Dedifferentiated amniotic fluid mesenchymal stem cell (primary cell): Measurements from ENCODE around the gene ROBO1.

ENCODE experiments used
- DNase-seq: peaks from one replicate; pipeline ENCODE4 v3.0.0-alpha.2; 2016; ENCODE audit errors: extremely low spot score

Gene ROBO1

DNA sequence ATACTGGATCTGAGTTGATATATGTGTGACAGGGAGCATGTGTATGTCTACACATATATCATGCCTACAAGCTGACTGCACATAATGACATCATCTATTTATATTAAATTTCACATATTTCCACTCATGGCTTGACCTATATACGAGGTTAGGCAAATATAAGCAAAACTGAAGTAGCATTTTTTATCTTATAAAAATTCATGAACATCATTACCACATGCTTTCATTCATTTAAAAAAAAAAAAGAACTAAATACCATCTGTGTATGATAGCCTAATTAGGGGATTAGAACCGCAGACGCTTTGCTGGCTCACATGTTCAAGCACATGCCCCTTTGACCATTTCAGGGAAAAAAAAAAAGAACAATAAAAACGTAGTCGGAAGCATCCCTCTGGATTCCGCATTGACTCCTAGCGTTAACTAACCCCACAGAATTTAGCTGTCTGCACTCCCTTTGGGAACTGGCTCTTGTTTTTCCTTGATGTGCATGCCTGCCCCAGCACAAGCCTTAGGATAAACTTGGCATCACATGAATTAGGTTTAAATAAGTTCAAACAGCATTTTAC, 888.4 kb downstream of the ROBO1 start:
- no peak for DNase-seq

DNA sequence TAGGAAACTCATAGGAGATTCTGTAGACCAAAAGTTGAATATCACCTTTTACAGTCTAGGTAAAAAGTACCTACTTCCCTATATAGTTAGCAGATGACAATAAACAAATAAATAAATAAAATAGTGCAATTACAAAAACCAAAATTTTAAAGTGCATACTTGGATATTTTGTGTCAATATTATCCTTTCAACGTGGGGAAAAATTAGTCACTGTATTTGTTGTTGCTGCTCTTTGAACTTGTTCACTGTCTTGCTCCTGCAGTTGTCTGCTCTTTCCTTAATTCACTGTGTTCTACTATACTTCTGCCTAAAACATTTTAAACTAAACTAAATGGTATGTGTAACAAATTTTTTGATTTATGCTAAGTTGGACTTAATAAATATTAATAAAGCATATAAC, 889.0 kb downstream of the ROBO1 start:
- DNase-seq = no peak

DNA sequence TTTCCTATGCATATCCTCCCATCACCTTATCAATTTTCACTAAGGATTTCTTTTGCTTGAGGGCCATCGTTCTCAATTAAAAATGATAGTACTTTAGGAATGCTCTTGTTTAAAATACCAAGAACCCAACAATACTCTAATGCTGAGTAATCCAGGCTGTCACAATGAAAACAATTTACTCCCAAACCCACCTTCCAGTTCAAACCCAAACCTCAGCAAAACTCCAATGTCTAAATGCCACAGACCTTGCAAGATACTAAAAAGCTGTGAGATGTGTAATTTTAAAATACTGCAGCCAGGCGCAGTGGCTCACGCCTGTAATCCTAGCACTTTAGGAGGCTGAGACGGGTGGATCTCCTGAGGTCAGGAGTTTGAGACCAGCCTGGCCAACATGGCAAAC, 889.8 kb downstream of the ROBO1 start:
- DNase-seq = no peak

DNA sequence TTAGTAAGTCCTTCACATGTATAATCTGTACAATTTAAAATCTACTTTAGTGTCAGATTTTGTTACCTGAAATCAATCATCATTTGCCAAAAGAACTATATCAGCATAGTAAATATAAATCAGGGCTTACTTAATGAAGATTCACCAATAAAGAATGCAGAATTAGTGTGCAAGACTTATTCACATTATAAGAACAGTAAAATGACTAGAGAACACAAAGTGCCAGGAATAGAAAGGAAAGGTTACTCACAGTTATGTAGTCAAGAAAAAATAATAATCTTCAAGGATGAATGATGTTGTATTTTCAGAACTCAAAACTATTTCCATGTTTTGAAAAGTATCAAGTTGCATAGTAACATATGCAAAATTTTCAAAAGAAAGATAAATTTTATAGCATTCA, 891.9 kb downstream of the ROBO1 start:
- no peak for DNase-seq

DNA sequence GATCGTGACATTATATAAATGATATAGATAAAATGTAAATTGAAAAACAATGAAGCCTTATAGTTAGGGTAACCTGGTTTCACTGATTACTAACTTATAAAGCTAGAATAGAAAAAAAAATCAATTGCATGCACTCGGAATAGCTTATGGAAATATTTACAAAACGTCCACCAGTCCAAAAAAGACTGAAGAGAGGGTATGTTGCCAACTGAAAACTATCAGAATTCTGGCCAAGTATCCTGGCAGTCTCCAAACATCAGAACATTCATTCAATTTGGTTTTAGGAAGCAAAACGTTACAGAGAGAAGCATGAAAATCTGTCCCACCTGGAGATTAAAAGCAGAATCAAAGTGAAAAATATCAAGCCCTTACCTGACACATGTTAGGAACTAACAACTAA, 892.4 kb downstream of the ROBO1 start:
- no peak for DNase-seq

DNA sequence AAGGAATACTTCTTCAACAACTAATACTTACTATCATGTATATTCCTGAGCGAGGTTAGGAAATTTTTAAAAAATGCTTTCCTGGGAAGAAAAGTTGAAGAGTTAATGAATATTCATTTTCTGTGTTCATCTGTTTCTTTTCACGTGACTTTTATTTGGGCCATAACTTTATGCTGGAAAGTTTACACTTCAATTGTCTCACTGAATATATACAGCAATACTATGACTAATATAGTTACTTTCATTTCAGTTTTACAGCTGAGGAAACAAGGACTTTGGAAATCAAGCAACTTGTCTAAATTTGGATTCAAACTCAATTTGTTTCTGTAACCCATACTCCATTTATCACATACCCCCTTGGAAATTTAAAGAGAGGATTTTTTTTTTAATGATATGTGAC, 894.2 kb downstream of the ROBO1 start:
- DNase-seq = peak; percentile 38

DNA sequence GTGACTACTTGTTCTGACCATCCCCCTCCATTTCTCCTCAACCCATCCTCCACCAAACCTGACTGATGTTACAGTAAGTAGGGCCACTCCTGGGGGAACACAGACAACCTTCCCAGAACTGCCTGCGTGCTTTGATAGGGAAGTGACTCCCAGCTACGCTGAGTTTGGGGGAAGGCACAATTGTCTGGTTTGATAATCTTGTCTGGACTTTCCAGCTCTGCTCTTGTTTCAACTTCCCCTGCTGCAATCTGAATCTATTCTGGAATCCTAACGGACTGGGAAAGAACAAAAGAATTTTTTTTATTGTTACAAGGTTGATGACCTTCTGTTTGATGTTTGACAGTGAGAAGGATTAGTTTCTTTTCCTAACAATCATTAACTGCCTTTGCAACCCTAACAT, 895.6 kb downstream of the ROBO1 start:
- no peak for DNase-seq

DNA sequence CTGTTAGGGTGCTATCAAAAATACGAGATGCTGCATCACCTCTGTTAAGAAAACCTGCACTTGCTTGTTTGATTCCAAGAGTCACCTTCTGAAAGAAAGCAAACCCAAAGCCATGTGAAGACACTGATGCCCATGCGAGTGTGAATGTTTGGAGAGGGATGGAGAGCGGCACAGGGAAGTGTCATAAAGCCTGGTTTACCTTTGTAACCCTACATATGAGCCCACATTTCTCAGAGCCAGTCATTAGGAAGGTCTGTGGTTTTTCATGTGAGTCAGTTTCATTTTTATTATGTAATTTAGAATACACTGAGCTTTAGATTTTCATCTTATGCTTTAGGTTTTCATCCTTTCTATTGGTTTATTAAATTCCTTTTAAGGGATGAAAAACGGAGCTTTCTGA, 896.8 kb downstream of the ROBO1 start:
- DNase-seq = no peak

DNA sequence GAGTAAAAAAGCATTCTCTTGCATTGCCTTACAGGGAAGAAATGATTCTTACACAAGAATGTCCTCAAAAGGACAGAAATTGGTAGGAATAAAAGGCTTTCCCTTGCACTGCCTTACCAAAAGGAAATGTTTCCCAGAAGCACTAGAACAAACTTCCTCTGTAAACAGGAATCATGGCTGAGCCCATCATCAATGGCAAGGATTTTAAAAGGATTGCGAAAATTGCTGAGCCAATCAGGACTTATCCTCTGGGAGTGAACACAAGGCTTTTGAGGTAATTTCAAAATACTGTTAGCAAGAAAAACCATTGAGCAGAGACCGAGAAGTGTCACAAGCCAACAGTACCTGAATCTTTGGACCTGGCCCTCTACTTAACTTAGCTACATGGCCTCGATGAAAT, 897.3 kb downstream of the ROBO1 start:
- DNase-seq = no peak

DNA sequence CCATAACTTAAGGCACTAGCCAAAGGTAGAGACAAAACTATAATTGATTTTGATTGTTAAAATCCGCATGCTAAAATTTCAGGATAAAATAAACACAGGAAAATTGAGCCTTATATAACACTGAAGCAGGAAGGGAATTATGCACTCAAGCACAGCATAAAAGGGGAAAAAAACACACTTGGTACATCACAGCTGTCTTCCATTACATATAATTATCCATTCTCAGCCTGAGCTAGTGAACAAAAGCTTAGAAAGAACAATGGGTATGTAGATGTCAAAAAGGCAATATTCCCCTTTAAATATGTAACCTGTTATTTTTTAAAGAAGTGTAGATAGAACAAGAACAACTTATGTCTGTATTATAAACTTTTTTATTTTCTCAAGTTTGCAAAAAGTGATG, 899.2 kb downstream of the ROBO1 start:
- no peak for DNase-seq

DNA sequence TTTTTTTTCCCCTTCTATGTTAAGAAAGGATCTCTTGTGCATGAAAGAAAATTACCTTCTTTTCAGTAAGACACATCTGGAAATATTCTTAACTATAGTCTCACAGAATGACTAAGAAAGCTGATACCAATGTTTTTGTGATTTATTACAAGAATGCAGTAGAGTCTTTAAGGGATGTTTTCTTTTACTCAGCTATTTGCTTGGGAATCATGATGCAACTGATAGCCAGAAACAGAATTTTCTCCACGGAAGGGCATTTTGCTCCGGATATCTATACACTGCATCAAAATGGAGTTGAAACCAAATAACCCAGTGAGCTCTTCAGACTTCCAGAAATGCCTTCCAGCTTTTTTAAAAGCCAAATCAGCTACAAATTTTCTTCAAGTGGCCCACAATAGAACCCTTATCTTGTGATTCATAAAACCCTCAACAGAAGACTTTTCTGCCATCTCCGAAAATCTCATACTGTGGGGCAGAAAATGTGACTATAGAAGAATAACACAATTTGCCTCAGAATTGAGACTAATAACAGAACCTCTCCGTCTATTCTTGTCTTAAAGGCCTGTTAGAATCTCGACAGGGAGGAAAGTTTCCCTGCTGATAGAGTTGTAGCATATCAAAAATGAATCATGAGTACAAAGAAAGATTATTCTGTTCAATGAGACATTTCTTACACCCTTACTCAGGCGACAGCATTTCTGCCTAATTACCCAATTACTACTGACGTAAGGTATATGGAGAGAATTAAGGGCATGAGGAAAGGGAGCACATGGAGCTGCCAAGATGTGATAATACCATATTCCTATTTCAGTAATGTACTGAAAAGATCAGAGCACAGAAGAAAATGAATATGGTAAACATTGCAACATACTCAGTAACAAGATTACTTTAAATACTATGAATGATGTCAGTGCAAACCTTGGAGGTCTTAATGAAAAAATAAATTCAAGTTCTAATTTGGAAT, 900.1 kb downstream of the ROBO1 start:
- peak; percentile 82 for DNase-seq

DNA sequence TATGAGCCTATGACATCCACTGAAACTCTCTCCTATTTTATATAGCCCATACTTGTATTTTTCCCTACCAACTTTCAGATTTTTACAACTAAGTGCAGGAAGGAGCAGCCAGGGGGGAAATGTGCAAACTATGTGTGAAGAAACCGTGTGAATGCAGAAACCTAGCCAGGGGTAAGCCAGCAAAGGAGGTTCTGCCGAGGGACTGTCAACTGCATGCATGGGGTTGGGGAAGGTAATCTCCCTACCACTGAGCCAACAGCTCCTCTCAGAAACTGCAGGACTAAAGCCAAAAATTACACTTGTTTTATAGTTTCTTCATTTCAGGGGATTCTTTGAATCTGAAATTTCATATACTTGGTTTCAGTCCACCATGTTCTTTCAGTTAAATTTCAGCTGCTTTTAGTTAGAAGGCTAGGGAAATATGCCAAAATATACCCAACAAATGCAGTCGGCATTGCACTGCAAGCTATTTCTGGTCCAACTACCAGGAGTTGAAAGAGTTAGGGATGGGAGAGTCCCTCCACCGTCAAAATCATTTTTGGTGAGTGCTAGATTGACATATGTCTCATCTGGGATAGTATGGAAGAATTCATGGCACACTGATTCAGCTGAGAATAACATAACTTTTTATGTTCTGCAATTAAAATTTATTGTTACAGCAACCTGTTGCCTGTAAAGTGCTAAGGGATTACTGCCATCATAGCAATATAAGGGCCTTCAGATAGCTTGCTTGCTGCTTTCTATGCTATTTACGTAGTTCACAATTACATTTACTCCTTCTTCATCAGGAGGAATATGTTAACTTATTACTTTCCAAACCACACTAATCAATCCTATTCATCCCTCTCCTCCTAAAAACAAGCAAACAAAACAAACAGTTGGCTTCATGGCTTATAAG, 904.2 kb downstream of the ROBO1 start:
- DNase-seq = no peak

DNA sequence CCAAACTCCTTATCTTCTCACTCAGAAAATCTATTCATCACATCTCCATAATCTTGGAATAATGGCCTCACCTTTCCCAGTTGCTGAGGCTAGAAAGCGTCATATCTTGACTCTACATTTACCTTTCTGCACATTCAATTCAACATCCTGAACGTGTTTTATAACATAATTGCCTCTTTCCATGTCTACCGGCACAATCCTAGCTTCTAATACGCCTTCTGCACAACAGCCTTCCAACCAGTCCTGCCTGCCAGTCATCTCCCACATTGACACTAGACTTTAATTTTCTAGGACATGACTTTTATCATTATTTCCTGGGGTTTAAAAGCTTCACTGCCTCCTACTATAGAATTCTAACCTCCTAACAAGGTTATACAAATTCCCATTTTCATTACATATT, 906.6 kb downstream of the ROBO1 start:
- no peak for DNase-seq

DNA sequence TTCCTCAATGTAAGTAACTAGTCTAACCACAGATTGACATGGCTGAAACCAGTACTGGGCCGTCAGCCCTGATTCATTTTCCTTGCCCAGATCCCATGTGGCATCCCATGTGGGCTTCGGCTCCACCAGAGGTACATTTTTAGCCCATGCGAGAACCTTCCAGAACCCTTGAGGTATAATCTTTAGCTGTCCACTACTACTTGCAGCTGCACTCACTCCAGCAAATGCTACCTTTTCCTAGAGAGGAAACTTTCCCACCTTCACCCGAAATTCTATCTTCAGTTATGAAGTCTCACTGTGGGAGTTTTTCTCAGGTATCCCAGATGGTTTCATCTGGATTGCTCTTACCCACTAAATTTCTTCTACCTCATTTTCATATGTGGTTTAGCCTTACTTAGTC, 907.2 kb downstream of the ROBO1 start:
- DNase-seq = no peak

DNA sequence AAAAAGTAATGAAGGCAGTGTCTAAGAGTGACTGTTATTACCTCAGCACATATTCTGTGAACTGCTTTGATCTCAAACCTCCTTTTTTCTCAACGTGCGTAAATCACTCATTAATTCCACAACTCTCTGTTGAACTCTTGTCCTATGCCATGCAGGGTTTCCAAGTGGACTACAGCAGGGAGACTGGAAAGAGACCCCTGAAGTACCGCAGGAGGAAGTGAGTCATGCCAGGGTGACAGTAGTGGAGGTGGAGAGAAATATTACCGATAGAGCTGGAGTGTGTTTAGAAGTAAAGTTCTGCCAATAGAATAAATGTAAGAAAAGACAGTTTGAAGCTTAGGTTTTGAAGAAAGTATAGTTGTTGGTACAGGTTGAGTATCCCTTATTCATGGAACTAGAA, 908.9 kb downstream of the ROBO1 start:
- no peak for DNase-seq

DNA sequence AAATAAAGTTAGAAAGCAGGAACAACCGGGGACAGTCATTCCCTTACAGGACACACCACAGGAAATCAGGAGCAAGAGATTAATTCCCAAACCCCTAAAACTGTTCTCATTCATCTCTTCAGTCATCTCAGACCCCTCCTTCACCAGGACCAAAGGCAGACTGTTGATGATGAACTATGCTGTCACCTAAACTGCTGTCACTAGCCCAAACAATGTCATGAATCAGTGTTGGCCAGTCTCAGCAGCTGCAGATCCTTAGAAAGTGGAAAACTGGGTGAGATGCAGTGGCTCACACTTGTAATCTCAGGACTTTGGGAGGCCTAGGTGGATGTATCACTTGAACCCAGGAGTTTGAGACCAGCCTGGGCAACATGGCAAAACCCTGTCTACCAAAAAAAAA, 909.6 kb downstream of the ROBO1 start:
- DNase-seq = no peak

DNA sequence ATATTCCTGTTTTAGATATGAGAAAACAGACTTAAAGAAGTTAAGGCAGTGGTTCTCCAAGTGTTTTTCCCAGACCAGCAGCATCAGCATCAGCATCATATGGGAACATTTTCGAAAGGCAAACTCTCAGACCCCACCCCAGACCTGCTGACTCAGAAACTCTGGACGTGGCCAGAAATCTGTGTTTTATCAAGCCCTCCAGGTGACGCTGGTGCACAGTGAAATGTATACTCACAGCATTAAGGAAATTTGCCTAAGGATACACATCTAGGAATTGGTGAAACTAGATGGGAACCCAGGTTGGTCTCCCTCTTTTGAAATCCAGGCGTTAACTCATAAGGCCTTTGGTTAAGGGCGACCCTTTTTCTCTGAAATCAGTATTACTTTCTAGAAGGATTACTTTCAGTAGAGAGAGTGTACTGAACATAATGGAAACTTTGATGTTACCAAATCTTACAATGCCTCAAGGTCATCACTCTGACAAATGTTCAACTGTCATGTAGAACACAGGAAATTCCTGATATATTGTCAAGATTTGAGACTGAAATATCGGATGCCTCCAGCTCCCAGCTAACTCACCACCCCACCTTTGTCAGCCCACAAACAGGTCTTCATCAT, 910.2 kb downstream of the ROBO1 start:
- no peak for DNase-seq

DNA sequence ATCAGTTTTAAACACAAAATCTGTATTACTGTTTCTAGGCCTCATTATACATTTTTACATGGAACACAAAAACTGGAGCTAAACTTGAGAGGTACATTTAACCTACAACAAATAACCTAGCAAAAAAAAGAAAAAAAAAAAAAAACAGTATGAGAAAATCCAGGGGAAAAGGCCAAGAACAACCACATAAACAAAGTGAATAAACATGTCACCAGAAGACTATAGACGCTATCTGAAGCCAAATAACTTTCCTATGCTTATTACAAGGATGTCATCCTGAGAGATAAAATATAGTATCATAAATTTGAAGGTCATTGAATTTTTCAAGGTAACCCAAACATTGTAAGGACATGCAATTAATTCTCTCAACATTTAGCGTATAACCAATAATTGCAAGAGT, 911.6 kb downstream of the ROBO1 start:
- no peak for DNase-seq

DNA sequence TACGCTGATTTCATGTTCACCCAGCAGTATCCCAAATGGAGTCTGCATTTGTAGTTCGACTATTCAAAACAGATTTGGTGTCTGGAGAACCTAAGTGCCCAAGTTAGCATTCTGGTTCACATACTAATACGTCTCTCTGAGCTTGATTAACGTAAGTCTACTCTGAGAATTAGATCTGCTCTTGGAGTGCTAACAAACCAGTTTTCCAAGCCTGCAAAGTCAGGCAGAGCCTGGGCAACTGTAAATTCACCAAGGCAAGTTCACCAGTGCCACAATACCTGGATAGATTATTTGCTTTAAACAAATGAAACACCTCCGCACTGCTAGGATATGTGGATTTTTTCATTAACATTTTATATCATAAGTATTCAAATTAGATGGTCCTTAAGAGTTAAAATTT, 912.6 kb downstream of the ROBO1 start:
- DNase-seq = no peak

DNA sequence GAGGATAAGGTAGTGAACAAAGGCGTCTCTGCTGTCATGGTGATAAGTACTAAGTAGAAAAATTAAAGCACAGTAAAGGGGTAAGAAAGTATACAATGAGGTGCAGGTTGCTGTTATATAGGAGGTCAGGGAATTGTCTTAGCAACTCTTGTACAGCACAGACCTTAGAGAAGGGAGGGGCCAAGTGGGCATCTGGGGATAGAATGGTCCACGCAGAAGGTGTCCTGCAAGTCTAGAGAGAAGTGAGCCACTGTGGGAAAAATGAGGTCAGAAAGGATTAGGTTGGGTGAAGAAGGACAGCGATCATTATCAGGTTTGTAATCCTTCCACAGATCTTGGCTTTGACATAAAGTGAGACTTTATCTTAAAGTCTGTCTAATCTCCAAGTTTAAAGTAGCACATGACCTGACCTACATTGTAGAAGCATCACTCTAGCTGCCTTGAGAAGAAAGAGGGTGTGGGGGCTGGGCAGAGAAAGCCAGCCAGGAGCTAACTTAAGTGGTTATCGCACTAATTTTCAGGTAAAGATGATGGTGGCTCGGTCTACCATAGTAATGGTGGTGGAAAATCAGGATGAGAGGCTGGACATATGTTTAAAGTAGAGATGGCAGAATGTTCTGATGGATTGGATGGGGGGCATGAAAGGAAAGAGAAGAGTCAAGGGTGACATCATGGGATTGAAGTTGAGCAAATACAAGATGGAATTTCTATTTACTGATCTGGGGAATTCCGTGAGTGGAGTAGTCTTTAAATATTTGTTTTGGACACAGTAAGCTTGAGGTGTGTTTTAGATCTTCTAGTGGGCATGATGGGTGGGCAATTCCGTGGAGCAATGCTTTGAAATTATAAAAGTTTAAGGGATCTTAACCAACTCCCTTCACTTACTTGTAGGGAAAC, 919.2 kb downstream of the ROBO1 start:
- no peak for DNase-seq

DNA sequence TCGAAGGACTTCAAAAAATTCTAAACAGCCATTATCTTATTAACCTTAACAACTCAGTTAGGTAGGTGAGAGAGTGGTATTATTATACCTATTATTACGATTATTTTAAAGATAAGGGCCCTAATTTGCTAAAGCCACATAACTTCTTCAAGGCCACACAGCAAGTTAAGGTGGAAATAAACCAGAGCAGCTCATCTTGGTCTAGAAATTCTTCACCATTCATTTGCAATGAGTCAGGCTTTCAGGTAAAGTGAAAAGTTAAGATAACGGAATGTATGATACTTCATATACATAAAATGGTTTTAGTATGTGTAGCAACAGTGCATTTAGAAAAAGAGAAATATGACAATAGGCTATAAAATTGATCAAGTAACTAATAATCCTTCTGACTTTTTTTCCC, 920.2 kb downstream of the ROBO1 start:
- no peak for DNase-seq
